GM23338 (cell line): ENCODE results near the gene CARD16.
"Not testable (repeated sequence)": the region's sequence is repeated elsewhere in the genome, so short reads cannot be mapped to it uniquely, and the experiment has no call there.

Experiments
- CREB1 ChIP-seq: fragments of 250-450 bp; sonication (Bioruptor Pico); IDR thresholded peaks from 2 replicates; pipeline ENCODE4 v1.5.0; 2020; ENCODE audit warnings: low read depth, mild to moderate bottlenecking, moderate library complexity
- EZH2 ChIP-seq: fragments of 200-600 bp; sonication (generic); IDR thresholded peaks from one replicate; pipeline ENCODE4 v1.8.0; 2017; ENCODE audit warnings: antibody characterized with exemption, mild to moderate bottlenecking, low read depth; ENCODE audit not compliant: unreplicated experiment
- EZH2phosphoT487 ChIP-seq: fragments of 200-600 bp; sonication (generic); IDR thresholded peaks from one replicate; pipeline ENCODE4 v1.8.1; 2018; ENCODE audit warnings: antibody characterized with exemption; ENCODE audit not compliant: unreplicated experiment
- JUNB ChIP-seq: IDR thresholded peaks from one replicate; pipeline ENCODE4 v1.6.1; 2016; ENCODE audit warnings: antibody characterized with exemption; ENCODE audit not compliant: unreplicated experiment
- NANOG ChIP-seq: IDR thresholded peaks from 2 replicates; pipeline ENCODE4 v1.6.1; 2016; ENCODE audit warnings: antibody characterized with exemption, borderline replicate concordance
- POLR2AphosphoS5 ChIP-seq: IDR thresholded peaks from 2 replicates; pipeline ENCODE4 v1.6.1; 2016; ENCODE audit warnings: antibody characterized with exemption, low read depth
- STAT1 ChIP-seq: IDR thresholded peaks from one replicate; pipeline ENCODE4 v1.6.1; 2016; ENCODE audit warnings: antibody characterized with exemption; ENCODE audit not compliant: unreplicated experiment
- ZNF114 ChIP-seq: fragments of 250-450 bp; sonication (Bioruptor Pico); IDR thresholded peaks from 2 replicates; pipeline ENCODE4 v1.5.0; 2020; ENCODE audit warnings: mild to moderate bottlenecking, moderate library complexity
- ZNF331 ChIP-seq: fragments of 250-450 bp; sonication (Bioruptor Pico); IDR thresholded peaks from 2 replicates; pipeline ENCODE4 v1.5.0; 2020; ENCODE audit warnings: low read depth, mild to moderate bottlenecking, moderate library complexity
- TF ChIP-seq, protein P1 (sequence below), 2 experiments: fragments of 200-600 bp in 1 of 2; sonication (generic) in 1 of 2; conservative IDR thresholded peaks; 2 replicates each; pipeline versions ENCODE4 v1.5.1 to v1.6.1; 2016 to 2017; ENCODE audit warnings: antibody characterized with exemption in 2 of 2, low read depth in 2 of 2, mild to moderate bottlenecking in 2 of 2, moderate library complexity in 1 of 2
- TF ChIP-seq, protein P2 (sequence below): IDR thresholded peaks from 2 replicates; pipeline ENCODE4 v1.6.1; 2016; ENCODE audit warnings: antibody characterized with exemption
- TF ChIP-seq, protein P3 (sequence below): IDR thresholded peaks from one replicate; pipeline ENCODE4 v1.6.1; 2018; ENCODE audit warnings: antibody characterized with exemption; ENCODE audit not compliant: unreplicated experiment

DNA sequence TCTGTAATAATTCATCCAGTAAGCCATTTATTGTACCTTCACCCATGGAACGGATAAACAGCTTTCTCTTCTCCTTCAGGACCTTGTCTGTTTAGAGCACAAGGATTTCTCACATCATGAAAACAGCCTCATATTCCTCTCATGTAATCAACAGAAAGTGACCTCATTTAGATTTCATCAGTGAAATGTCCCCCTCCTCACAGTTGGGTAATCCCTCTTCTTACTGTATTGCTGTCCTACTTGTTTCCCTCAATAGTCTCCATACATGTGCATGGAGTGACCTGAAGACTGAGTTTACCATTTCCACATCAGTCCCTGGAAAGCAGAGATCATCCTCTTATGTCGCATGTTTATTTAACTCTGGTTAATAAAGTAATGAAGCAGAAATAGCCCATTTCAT lies 10.7 kb downstream of the CARD16 start:
- TF ChIP-seq, protein P1, sequence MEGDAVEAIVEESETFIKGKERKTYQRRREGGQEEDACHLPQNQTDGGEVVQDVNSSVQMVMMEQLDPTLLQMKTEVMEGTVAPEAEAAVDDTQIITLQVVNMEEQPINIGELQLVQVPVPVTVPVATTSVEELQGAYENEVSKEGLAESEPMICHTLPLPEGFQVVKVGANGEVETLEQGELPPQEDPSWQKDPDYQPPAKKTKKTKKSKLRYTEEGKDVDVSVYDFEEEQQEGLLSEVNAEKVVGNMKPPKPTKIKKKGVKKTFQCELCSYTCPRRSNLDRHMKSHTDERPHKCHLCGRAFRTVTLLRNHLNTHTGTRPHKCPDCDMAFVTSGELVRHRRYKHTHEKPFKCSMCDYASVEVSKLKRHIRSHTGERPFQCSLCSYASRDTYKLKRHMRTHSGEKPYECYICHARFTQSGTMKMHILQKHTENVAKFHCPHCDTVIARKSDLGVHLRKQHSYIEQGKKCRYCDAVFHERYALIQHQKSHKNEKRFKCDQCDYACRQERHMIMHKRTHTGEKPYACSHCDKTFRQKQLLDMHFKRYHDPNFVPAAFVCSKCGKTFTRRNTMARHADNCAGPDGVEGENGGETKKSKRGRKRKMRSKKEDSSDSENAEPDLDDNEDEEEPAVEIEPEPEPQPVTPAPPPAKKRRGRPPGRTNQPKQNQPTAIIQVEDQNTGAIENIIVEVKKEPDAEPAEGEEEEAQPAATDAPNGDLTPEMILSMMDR (conservative IDR thresholded peaks at IDR 0.05; ENCODE audit: low read depth in 2 of 2), result not testable (repeated sequence)
- not testable (repeated sequence) for TF ChIP-seq EZH2; EZH2phosphoT487; JUNB; CREB1 (CRISPR knock-in tag); POLR2AphosphoS5; NANOG; ZNF114 (CRISPR knock-in tag); ZNF331; STAT1
- TF ChIP-seq, protein P2, sequence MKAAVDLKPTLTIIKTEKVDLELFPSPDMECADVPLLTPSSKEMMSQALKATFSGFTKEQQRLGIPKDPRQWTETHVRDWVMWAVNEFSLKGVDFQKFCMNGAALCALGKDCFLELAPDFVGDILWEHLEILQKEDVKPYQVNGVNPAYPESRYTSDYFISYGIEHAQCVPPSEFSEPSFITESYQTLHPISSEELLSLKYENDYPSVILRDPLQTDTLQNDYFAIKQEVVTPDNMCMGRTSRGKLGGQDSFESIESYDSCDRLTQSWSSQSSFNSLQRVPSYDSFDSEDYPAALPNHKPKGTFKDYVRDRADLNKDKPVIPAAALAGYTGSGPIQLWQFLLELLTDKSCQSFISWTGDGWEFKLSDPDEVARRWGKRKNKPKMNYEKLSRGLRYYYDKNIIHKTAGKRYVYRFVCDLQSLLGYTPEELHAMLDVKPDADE, result not testable (repeated sequence)
- TF ChIP-seq, protein P3, sequence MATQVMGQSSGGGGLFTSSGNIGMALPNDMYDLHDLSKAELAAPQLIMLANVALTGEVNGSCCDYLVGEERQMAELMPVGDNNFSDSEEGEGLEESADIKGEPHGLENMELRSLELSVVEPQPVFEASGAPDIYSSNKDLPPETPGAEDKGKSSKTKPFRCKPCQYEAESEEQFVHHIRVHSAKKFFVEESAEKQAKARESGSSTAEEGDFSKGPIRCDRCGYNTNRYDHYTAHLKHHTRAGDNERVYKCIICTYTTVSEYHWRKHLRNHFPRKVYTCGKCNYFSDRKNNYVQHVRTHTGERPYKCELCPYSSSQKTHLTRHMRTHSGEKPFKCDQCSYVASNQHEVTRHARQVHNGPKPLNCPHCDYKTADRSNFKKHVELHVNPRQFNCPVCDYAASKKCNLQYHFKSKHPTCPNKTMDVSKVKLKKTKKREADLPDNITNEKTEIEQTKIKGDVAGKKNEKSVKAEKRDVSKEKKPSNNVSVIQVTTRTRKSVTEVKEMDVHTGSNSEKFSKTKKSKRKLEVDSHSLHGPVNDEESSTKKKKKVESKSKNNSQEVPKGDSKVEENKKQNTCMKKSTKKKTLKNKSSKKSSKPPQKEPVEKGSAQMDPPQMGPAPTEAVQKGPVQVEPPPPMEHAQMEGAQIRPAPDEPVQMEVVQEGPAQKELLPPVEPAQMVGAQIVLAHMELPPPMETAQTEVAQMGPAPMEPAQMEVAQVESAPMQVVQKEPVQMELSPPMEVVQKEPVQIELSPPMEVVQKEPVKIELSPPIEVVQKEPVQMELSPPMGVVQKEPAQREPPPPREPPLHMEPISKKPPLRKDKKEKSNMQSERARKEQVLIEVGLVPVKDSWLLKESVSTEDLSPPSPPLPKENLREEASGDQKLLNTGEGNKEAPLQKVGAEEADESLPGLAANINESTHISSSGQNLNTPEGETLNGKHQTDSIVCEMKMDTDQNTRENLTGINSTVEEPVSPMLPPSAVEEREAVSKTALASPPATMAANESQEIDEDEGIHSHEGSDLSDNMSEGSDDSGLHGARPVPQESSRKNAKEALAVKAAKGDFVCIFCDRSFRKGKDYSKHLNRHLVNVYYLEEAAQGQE, result not testable (repeated sequence)
